ENCODE measurements around the gene E2F8. TPM values are rescaled to one million over a fixed set of nuclear protein-coding genes. Genes with fewer than 3 reads are reported as not detected.

Gene E2F8
- total RNA-seq, 3 donors from 2014 or later = 1.7 to 10.4 (median 5.1) TPM

- DNase-seq = no peak
- intact Hi-C loops (cut with DNase I, micrococcal nuclease) = no loop called here
- no peak for ATAC-seq
- no peaks in the 10 kb centered on the region for H3K4me1 ChIP-seq (ENCODE audit: low read depth)
- H3K9me3 ChIP-seq = no peaks in the 10 kb centered on the region
- no peaks in the 10 kb centered on the region for H3K36me3 ChIP-seq (ENCODE audit: low read depth)
- no peak for TF ChIP-seq CTCF (IDR thresholded peaks at IDR 0.05)
- H3K4me3 ChIP-seq = no peak overlapping the region
Measured at GRCh38 chr11:19199048-19199447, 41.7 kb downstream of the E2F8 start.

- ATAC-seq (peak; percentile 75), DNase-seq (peak in 2 of 3 donors; percentile 35 to 59)
- intact Hi-C loops (cut with DNase I, micrococcal nuclease) = no loop called here
- Histone ChIP-seq H3K4me1 (ENCODE audit: low read depth) (no peaks in the 10 kb centered on the region), H3K4me3 (no peak overlapping the region), H3K9me3 (no peaks in the 10 kb centered on the region), H3K36me3 (ENCODE audit: low read depth) (no peaks in the 10 kb centered on the region)
- no peak for TF ChIP-seq CTCF (IDR thresholded peaks at IDR 0.05)
Measured at GRCh38 chr11:19196432-19196831, 44.3 kb downstream of the E2F8 start.

- H3K9me3 ChIP-seq = no peaks in the 10 kb centered on the region
- no peak for DNase-seq
- no peaks in the 10 kb centered on the region for H3K4me1 ChIP-seq (ENCODE audit: low read depth)
- H3K36me3 ChIP-seq (ENCODE audit: low read depth) = no peaks in the 10 kb centered on the region
- H3K4me3 ChIP-seq = no peak overlapping the region
- ATAC-seq = no peak
- intact Hi-C loops (cut with DNase I, micrococcal nuclease) = no loop called here
- TF ChIP-seq CTCF (IDR thresholded peaks at IDR 0.05) = no peak
Measured at GRCh38 chr11:19194620-19195308, 46.0 kb downstream of the E2F8 start.

GRCh38 chr11:19193916-19194315 is 46.8 kb downstream of the E2F8 start:
- Histone ChIP-seq H3K9me3 (no peaks in the 10 kb centered on the region), H3K4me1 (ENCODE audit: low read depth) (no peaks in the 10 kb centered on the region), H3K36me3 (ENCODE audit: low read depth) (no peaks in the 10 kb centered on the region), H3K4me3 (no peak overlapping the region)
- no peak for TF ChIP-seq CTCF (IDR thresholded peaks at IDR 0.05)
- intact Hi-C loops (cut with DNase I, micrococcal nuclease) = no loop called here
- no peak for DNase-seq
- ATAC-seq = no peak

- ATAC-seq = peak; percentile 75
- DNase-seq = peak in 1 of 3 donors; percentile 47
Measured at GRCh38 chr11:19191530-19192169, 49.1 kb downstream of the E2F8 start.

More at GRCh38 chr11:19191530-19192169, 49.1 kb downstream of the E2F8 start:
- Histone ChIP-seq H3K4me3 (no peak overlapping the region), H3K9me3 (no peaks in the 10 kb centered on the region), H3K36me3 (ENCODE audit: low read depth) (no peaks in the 10 kb centered on the region), H3K4me1 (ENCODE audit: low read depth) (no peaks in the 10 kb centered on the region)
- intact Hi-C loops (cut with DNase I, micrococcal nuclease) = no loop called here
- TF ChIP-seq CTCF (IDR thresholded peaks at IDR 0.05) = no peak

Measured in mucosa of descending colon (tissue), 3 donors.